ENCODE results near the gene KCNK5. TPM values are rescaled to one million over a fixed set of nuclear protein-coding genes. Genes with fewer than 3 reads are reported as not detected.

Gene KCNK5
- total and polyA plus RNA-seq, 2 of the 8 experiments (the other 6 are each of a cell fraction or from before 2014, with no cell fraction given) = 20.9 to 44.3 TPM

DNA sequence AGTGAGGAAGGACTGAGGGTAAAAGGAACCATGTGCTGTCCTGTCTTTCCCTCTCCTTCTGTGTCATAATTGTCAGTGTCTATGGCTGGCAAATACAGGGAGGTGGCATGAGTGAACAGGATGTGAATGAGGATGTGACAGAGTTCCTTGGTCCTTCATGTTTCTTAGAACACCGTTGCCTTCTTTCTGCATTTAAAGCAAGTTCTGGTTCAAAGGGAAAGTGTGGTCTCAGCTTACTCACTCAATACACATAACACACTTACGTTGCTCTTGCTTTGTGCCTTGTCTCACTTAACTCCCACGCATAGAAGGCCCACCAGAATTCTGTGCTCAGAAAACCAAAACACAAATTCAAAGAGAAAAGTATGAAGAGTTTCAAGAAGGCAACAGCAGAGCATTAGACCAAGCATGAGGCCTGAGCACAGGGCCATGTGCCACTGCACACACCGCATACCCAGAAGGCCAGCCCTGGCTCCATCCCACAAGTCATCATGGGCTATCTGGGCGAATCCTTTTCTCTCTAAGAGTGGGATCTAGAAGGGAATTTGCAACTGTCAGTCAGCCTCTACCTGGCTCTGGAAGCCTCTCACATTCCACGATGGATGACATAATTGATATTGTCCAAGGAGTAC is 75.4 kb downstream of the KCNK5 start:
- POLR2A ChIA-PET (ENCODE audit: partially characterized antibody) = no interaction called here
- Histone ChIP-seq H3K18ac (ENCODE audit: extremely low read depth, low read length) (no peak overlapping the region), H3K27me3 (replicated peaks in 1 of 4; ENCODE audit: control insufficient read depth in 3 of 4, extremely low read depth in 1 of 4, insufficient read depth in 3 of 4, low read length in 3 of 4) (no peaks in the 10 kb centered on the region), H3K9ac (replicated peaks in 1 of 4; ENCODE audit: extremely low read depth in 1 of 4, low read depth in 3 of 4, low read length in 3 of 4) (no peak overlapping the region), H4K8ac (ENCODE audit: extremely low read depth, insufficient read depth, low read length) (no peak overlapping the region), H2AK5ac (ENCODE audit: low read depth, low read length) (no peak overlapping the region), H2AFZ (ENCODE audit: low read length) (no peak overlapping the region), H3K4me1 (replicated peaks in 1 of 4; ENCODE audit: control insufficient read depth in 3 of 4, insufficient read depth in 4 of 4, low read length in 3 of 4) (no peaks in the 10 kb centered on the region), H2BK15ac (ENCODE audit: low read length) (no peak overlapping the region), H2BK20ac (ENCODE audit: low read length) (no peak overlapping the region), H2BK12ac (ENCODE audit: low read depth, low read length) (no peak overlapping the region), H3K79me1 (ENCODE audit: low read depth, low read length) (no peaks in the 10 kb centered on the region), H3K4me2 (ENCODE audit: insufficient read depth in 1 of 2, low read depth in 2 of 2, low read length in 2 of 2) (no peak overlapping the region), H2BK5ac (ENCODE audit: low read depth, low read length) (no peak overlapping the region), H3K56ac (replicated peaks; ENCODE audit: insufficient read length, low read depth, low read length) (no peak overlapping the region), H3K79me2 (ENCODE audit: control insufficient read depth in 1 of 2, insufficient read depth in 2 of 2, low read length in 2 of 2) (no peaks in the 10 kb centered on the region), H3K36me3 (ENCODE audit: control insufficient read depth in 2 of 4, insufficient read depth in 4 of 4, low read length in 3 of 4) (no peaks in the 10 kb centered on the region), H3K4me3 (ENCODE audit: extremely low read depth in 1 of 4, insufficient read depth in 2 of 4, low read depth in 3 of 4, low read length in 4 of 4) (no peak overlapping the region), H4K91ac (replicated peaks; ENCODE audit: insufficient read length, low read length) (no peak overlapping the region), H3K14ac (ENCODE audit: insufficient read length) (no peak overlapping the region), H3K4ac (replicated peaks; ENCODE audit: insufficient read length, low read depth, low read length) (no peak overlapping the region), H3K9me3 (ENCODE audit: insufficient read depth in 2 of 2, low read depth in 1 of 2, low read length in 1 of 2) (no peaks in the 10 kb centered on the region; a peak in 1 of 4 replicates), H2BK120ac (replicated peaks; ENCODE audit: low read depth, low read length) (no peak overlapping the region), H4K5ac (ENCODE audit: insufficient read length, low read depth, low read length) (no peak overlapping the region), H4K20me1 (replicated peaks in 1 of 2; ENCODE audit: control insufficient read depth in 1 of 2, insufficient read depth in 2 of 2, low read length in 2 of 2) (no peaks in the 10 kb centered on the region), H3K23ac (ENCODE audit: insufficient read length) (no peak overlapping the region), H3K23me2 (ENCODE audit: low read depth, low read length) (no peaks in the 10 kb centered on the region), H3K27ac (ENCODE audit: low read depth, low read length) (no peak overlapping the region)
- CTCF ChIA-PET (ENCODE audit: partially characterized antibody) = interaction anchor here (0.6 to 2.7 kb wide), 5 partner anchors 13 to 157 kb away, joined by 3 to 33 read pairs (median 6); no protein-coding TSS in a partner anchor
- no peak for DNase-seq (ENCODE audit: low read depth in 1 of 2, low spot score in 2 of 2)
- 86% methylated on average over 6 of the region's 6 CpGs; no CpG with 5 or more reads in 1 of the 2 experiments for WGBS, 2 experiments (ENCODE audit: extremely low coverage in 1 of 2, insufficient coverage in 1 of 2, insufficient read length in 1 of 2, insufficient replicate concordance in 2 of 2, low coverage in 1 of 2, low lambda C conversion rate in 2 of 2, missing lambda C conversion rate in 1 of 2)
- no peak for FAIRE-seq
- TF ChIP-seq ATF2 (IDR thresholded peaks at IDR 0.05; ENCODE audit: low read length) = no peak
- TF ChIP-seq RAD21 (IDR thresholded peaks at IDR 0.05 in 1 of 2, conservative IDR thresholded peaks at IDR 0.05 in 1 of 2; ENCODE audit: low read depth in 2 of 2, low read length in 2 of 2) = no peak
- no peak for TF ChIP-seq CHD1 (IDR thresholded peaks at IDR 0.05; ENCODE audit: low read depth, low read length)
- TF ChIP-seq ASH2L (IDR thresholded peaks at IDR 0.05; ENCODE audit: low read length) = no peak
- TF ChIP-seq SIRT6 (IDR thresholded peaks at IDR 0.05; ENCODE audit: low read length) = no peak
- TF ChIP-seq SIN3A (conservative IDR thresholded peaks at IDR 0.05 in 1 of 2, IDR thresholded peaks at IDR 0.05 in 1 of 2; ENCODE audit: low read depth in 1 of 2, low read length in 2 of 2) = no peak
- no peak for TF ChIP-seq RNF2 (IDR thresholded peaks at IDR 0.05; ENCODE audit: borderline replicate concordance, low read depth, low read length, missing control alignments, poor library complexity, severe bottlenecking)
- TF ChIP-seq KDM1A (IDR thresholded peaks at IDR 0.05; ENCODE audit: borderline replicate concordance, low read length) = no peak
- TF ChIP-seq, protein P1, sequence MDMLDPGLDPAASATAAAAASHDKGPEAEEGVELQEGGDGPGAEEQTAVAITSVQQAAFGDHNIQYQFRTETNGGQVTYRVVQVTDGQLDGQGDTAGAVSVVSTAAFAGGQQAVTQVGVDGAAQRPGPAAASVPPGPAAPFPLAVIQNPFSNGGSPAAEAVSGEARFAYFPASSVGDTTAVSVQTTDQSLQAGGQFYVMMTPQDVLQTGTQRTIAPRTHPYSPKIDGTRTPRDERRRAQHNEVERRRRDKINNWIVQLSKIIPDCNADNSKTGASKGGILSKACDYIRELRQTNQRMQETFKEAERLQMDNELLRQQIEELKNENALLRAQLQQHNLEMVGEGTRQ (IDR thresholded peaks at IDR 0.05; ENCODE audit: low read length) = no peak
